ENCODE data around the gene PHLDB1.

The PHLDB1 gene

GRCh38 chr11:118633979-118634378 lies 26.6 kb downstream of the PHLDB1 start:
- CTCF ChIA-PET: interaction anchor here (0.5 kb wide), 1 partner anchor 8 kb away, joined by 4 read pairs; no protein-coding TSS in a partner anchor
- no peak for DNase-seq (ENCODE audit: extremely low spot score)
- TF ChIP-seq FOXA1 (IDR thresholded peaks at IDR 0.05) (no peak), TARDBP (IDR thresholded peaks at IDR 0.05) (no peak), LEF1 (IDR thresholded peaks at IDR 0.05; ENCODE audit: borderline replicate concordance) (no peak), CTBP1 (IDR thresholded peaks at IDR 0.05; ENCODE audit: borderline replicate concordance) (no peak), ELF4 (IDR thresholded peaks at IDR 0.05) (no peak), ZNF384 (IDR thresholded peaks at IDR 0.05) (no peak), SP1 (IDR thresholded peaks at IDR 0.05) (no peak), NFRKB (IDR thresholded peaks at IDR 0.05) (no peak), FOXK2 (IDR thresholded peaks at IDR 0.05) (no peak), ARNT (IDR thresholded peaks at IDR 0.05) (no peak), L3MBTL2 (conservative IDR thresholded peaks at IDR 0.05) (no peak)
- TF ChIP-seq, protein P1, sequence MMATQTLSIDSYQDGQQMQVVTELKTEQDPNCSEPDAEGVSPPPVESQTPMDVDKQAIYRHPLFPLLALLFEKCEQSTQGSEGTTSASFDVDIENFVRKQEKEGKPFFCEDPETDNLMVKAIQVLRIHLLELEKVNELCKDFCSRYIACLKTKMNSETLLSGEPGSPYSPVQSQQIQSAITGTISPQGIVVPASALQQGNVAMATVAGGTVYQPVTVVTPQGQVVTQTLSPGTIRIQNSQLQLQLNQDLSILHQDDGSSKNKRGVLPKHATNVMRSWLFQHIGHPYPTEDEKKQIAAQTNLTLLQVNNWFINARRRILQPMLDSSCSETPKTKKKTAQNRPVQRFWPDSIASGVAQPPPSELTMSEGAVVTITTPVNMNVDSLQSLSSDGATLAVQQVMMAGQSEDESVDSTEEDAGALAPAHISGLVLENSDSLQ (IDR thresholded peaks at IDR 0.05): no peak
- POLR2A ChIA-PET: interaction anchor here (1.2 to 3.2 kb wide), 3 partner anchors 12 to 27 kb away, joined by 4 to 31 read pairs (median 6); partner anchors contain the start of gene PHLDB1

- DNase-seq (ENCODE audit: extremely low spot score): peak; percentile 87
- POLR2A ChIA-PET: interaction anchor here (0.9 to 3.2 kb wide), 10 partner anchors 8 to 62 kb away, joined by 3 to 31 read pairs (median 4); partner anchors contain the start of genes ARCN1 and PHLDB1
- CTCF ChIA-PET: interaction anchor here (0.5 to 0.6 kb wide), 2 partner anchors 9 to 38 kb away, joined by 3 to 4 read pairs; no protein-coding TSS in a partner anchor
- no peak for TF ChIP-seq FOXM1 (IDR thresholded peaks at IDR 0.05; ENCODE audit: borderline replicate concordance)
- TF ChIP-seq SUZ12 (IDR thresholded peaks at IDR 0.05): no peak
- TF ChIP-seq ZNF384 (IDR thresholded peaks at IDR 0.05): no peak
- no peak for TF ChIP-seq L3MBTL2 (conservative IDR thresholded peaks at IDR 0.05)
- no peak for TF ChIP-seq LEF1 (IDR thresholded peaks at IDR 0.05; ENCODE audit: borderline replicate concordance)
- no peak for TF ChIP-seq NFRKB (IDR thresholded peaks at IDR 0.05)
- TF ChIP-seq SP1 (IDR thresholded peaks at IDR 0.05): no peak
Measured at GRCh38 chr11:118634431-118635236, 27.2 kb downstream of the PHLDB1 start.

DNA sequence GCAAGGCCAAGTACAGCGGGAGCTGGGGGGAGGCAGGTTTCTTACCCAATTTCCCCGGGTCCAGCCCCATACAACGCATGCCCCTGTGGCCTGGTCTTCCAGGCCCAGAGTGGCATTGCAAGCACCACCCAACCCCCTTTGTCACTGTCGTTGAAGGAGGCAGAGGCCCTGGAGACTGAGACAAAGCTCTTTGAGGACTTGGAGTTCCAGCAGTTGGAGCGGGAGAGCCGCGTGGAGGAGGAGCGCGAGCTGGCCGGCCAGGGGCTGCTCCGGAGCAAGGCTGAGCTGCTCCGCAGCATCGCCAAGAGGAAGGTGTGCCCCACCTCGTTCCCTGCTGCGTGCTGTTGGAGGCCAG lies 27.8 kb downstream of the PHLDB1 start:
- DNase-seq (ENCODE audit: extremely low spot score): peak; percentile 36
- ChIA-PET CTCF (interaction anchor here (0.5 to 0.6 kb wide), 2 partner anchors 37 to 55 kb away, joined by 3 read pairs; no protein-coding TSS in a partner anchor), POLR2A (interaction anchor here (0.9 to 3.2 kb wide), 10 partner anchors 8 to 63 kb away, joined by 3 to 31 read pairs (median 4); partner anchors contain the start of gene ARCN1)
- peak; percentile 54 for TF ChIP-seq L3MBTL2 (conservative IDR thresholded peaks at IDR 0.05)
- TF ChIP-seq NFRKB (IDR thresholded peaks at IDR 0.05): no peak

DNA sequence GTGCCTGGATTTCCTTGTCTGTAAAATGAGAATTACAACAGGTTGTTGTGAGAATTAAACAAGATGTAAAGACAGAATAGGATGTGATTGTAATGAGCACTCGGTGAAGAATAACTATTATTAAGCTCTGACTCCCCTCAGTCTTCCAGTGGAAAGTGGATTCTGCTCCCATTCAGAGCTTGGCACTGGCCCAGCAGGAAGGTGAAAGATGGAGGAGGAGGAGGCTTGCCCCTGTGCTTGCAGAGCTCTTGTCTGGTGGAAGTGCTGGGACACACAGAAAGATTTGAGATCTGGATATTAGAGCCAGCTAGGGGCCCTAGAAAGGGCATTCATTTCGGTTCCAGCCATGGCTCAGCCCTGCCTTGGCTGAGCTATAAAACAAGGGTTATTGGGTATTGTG lies 28.2 kb downstream of the PHLDB1 start:
- DNase-seq (ENCODE audit: extremely low spot score): no peak
- TF ChIP-seq FOXM1 (IDR thresholded peaks at IDR 0.05; ENCODE audit: borderline replicate concordance) (no peak), CTBP1 (IDR thresholded peaks at IDR 0.05; ENCODE audit: borderline replicate concordance) (no peak), L3MBTL2 (conservative IDR thresholded peaks at IDR 0.05) (no peak), ARNT (IDR thresholded peaks at IDR 0.05) (no peak), ZNF384 (IDR thresholded peaks at IDR 0.05) (no peak), FOXK2 (IDR thresholded peaks at IDR 0.05) (no peak), NFRKB (IDR thresholded peaks at IDR 0.05) (no peak)
- ChIA-PET POLR2A (interaction anchor here (0.9 to 3.2 kb wide), 8 partner anchors 7 to 63 kb away, joined by 3 to 31 read pairs (median 4); partner anchors contain the start of gene ARCN1), CTCF (interaction anchor here (0.5 kb wide), 1 partner anchor 54 kb away, joined by 3 read pairs; no protein-coding TSS in a partner anchor)

DNA sequence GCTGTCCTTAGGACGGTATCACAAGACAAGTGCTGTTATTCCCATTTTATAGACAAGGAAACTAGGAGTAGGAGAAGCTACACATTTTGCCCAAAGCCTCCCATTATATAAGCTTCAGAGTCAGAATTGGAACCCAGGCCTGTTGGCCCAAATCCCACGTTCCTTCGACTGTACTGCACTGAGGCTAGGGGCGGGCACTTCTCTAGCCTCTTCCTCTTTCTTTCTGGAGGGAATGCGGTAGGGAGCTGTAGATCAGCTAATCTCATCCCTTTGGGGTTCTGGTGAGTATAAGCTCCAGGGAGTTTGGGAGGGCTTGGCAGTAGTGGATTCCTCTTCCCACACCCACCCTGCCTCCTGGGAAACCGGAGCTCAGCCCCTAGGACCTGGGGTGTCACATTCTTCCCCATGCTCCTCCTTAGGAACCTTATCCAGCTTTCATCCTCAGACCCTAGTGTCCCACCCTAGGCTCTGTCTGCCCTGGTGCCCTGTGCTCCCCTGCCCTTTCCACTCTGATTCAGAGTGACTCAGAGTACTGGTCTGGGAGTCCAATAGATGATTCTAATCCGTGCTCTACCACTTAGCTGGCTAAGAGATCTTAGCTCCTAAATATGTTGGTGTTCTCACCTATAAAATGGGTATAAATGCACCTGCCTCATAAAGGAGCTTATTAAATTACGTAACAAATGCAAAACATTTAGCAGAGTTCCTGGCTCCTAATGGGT lies 29.3 kb downstream of the PHLDB1 start:
- DNase-seq (ENCODE audit: extremely low spot score): no peak
- ChIA-PET CTCF (interaction anchor here (0.6 to 1.2 kb wide), 2 partner anchors 18 to 28 kb away, joined by 4 read pairs; no protein-coding TSS in a partner anchor), POLR2A (interaction anchor here (0.8 to 3.2 kb wide), 3 partner anchors 14 to 154 kb away, joined by 3 to 31 read pairs (median 9); partner anchors contain the start of genes ARCN1 and DDX6)
- no peak for TF ChIP-seq LEF1 (IDR thresholded peaks at IDR 0.05; ENCODE audit: borderline replicate concordance)
- TF ChIP-seq HDGF (IDR thresholded peaks at IDR 0.05; ENCODE audit: borderline replicate concordance): no peak
- TF ChIP-seq SUZ12 (IDR thresholded peaks at IDR 0.05): no peak
- no peak for TF ChIP-seq BHLHE40 (IDR thresholded peaks at IDR 0.05; ENCODE audit: borderline replicate concordance)
- no peak for TF ChIP-seq CTBP1 (IDR thresholded peaks at IDR 0.05; ENCODE audit: borderline replicate concordance)
- TF ChIP-seq TARDBP (IDR thresholded peaks at IDR 0.05): no peak

GRCh38 chr11:118638726-118639125 lies 31.3 kb downstream of the PHLDB1 start:
- no peak for DNase-seq (ENCODE audit: extremely low spot score)
- no peak for TF ChIP-seq SUZ12 (IDR thresholded peaks at IDR 0.05)
- no peak for TF ChIP-seq FOXM1 (IDR thresholded peaks at IDR 0.05; ENCODE audit: borderline replicate concordance)
- no peak for TF ChIP-seq BHLHE40 (IDR thresholded peaks at IDR 0.05; ENCODE audit: borderline replicate concordance)
- TF ChIP-seq FOXA1 (IDR thresholded peaks at IDR 0.05): no peak
- no peak for TF ChIP-seq CTBP1 (IDR thresholded peaks at IDR 0.05; ENCODE audit: borderline replicate concordance)
- no peak for TF ChIP-seq LEF1 (IDR thresholded peaks at IDR 0.05; ENCODE audit: borderline replicate concordance)
- TF ChIP-seq FOXK2 (IDR thresholded peaks at IDR 0.05): no peak
- no peak for TF ChIP-seq ARNT (IDR thresholded peaks at IDR 0.05)
- TF ChIP-seq L3MBTL2 (conservative IDR thresholded peaks at IDR 0.05): no peak
- no peak for TF ChIP-seq SP1 (IDR thresholded peaks at IDR 0.05)
- TF ChIP-seq HDGF (IDR thresholded peaks at IDR 0.05; ENCODE audit: borderline replicate concordance): no peak
- TF ChIP-seq, protein P1 (IDR thresholded peaks at IDR 0.05): no peak
- no peak for TF ChIP-seq ELF4 (IDR thresholded peaks at IDR 0.05)
- TF ChIP-seq ZNF384 (IDR thresholded peaks at IDR 0.05): no peak
- TF ChIP-seq TARDBP (IDR thresholded peaks at IDR 0.05): no peak
- TF ChIP-seq NFRKB (IDR thresholded peaks at IDR 0.05): no peak
- CTCF ChIA-PET: no interaction called here
- POLR2A ChIA-PET: no interaction called here
